ENCODE data around the gene ZFHX3.

Gene ZFHX3

DNA sequence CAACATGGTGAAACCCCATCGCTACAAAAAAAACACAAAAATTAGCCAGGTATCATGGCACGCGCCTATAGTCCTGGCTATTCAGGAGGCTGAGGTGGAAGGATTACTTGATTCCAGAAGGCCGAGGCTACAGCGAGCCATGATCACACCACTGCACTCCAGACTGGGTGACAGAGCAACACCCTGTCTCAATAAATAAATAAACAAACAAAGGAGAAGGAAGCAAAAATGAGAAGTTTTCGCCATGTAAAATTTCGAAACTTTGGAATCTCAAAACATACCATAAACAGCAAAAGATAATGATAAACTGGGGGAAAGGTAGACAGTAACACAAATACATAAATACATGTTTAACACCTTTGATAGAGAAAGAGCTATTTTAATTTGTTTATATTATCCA lies 130.9 kb downstream of the ZFHX3 start:
- DNase-seq (ENCODE audit: low spot score): no peak
- TF ChIP-seq, protein P1, sequence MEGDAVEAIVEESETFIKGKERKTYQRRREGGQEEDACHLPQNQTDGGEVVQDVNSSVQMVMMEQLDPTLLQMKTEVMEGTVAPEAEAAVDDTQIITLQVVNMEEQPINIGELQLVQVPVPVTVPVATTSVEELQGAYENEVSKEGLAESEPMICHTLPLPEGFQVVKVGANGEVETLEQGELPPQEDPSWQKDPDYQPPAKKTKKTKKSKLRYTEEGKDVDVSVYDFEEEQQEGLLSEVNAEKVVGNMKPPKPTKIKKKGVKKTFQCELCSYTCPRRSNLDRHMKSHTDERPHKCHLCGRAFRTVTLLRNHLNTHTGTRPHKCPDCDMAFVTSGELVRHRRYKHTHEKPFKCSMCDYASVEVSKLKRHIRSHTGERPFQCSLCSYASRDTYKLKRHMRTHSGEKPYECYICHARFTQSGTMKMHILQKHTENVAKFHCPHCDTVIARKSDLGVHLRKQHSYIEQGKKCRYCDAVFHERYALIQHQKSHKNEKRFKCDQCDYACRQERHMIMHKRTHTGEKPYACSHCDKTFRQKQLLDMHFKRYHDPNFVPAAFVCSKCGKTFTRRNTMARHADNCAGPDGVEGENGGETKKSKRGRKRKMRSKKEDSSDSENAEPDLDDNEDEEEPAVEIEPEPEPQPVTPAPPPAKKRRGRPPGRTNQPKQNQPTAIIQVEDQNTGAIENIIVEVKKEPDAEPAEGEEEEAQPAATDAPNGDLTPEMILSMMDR (conservative IDR thresholded peaks at IDR 0.05; ENCODE audit: low read depth): no peak
- POLR2A ChIA-PET (ENCODE audit: low non-redundant PET): no interaction called here
- no peak overlapping the region for H3K27ac ChIP-seq
- CTCF ChIA-PET: no interaction called here

DNA sequence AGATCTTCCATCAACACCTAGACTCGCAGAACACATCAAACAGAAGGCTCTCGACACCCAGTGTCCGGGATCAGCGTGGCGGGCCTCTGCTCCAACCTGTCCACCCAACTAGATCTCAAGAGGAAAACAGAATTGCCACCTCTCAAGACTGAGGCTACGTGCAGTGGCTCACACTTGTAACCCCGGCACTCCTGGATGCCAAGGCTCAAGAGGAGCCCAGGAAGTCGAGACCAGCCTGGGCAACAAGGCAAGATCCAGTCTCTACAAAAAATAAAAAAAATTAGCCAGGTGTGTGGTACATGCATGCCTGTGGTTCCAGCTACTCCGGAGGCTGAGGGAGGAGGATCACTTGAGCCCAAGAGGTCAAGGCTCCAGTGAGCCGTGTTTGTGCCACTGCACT lies 132.6 kb downstream of the ZFHX3 start:
- CTCF ChIA-PET: no interaction called here
- POLR2A ChIA-PET (ENCODE audit: low non-redundant PET): no interaction called here
- TF ChIP-seq, protein P1 (conservative IDR thresholded peaks at IDR 0.05; ENCODE audit: low read depth): no peak
- H3K27ac ChIP-seq: no peak overlapping the region
- DNase-seq (ENCODE audit: low spot score): no peak

GRCh38 chr16:72913551-72913950 lies 134.4 kb downstream of the ZFHX3 start:
- ChIA-PET CTCF (interaction anchor here (0.6 kb wide), 1 partner anchor 847 kb away, joined by 3 read pairs; no protein-coding TSS in a partner anchor), POLR2A (ENCODE audit: low non-redundant PET) (no interaction called here)
- TF ChIP-seq, protein P1 (conservative IDR thresholded peaks at IDR 0.05; ENCODE audit: low read depth): no peak
- H3K27ac ChIP-seq: no peak overlapping the region
- DNase-seq (ENCODE audit: low spot score): no peak

- TF ChIP-seq, protein P1 (conservative IDR thresholded peaks at IDR 0.05; ENCODE audit: low read depth): no peak
- H3K27ac ChIP-seq: no peak overlapping the region
- ChIA-PET CTCF (interaction anchor here (0.7 kb wide), 1 partner anchor 79 kb away, joined by 4 read pairs; no protein-coding TSS in a partner anchor), POLR2A (ENCODE audit: low non-redundant PET) (no interaction called here)
- no peak for DNase-seq (ENCODE audit: low spot score)
Observed at GRCh38 chr16:72911971-72912370, 136.0 kb downstream of the ZFHX3 start.

GRCh38 chr16:72910875-72911274 lies 137.1 kb downstream of the ZFHX3 start:
- H3K27ac ChIP-seq: no peak overlapping the region
- CTCF ChIA-PET: no interaction called here
- TF ChIP-seq, protein P1 (conservative IDR thresholded peaks at IDR 0.05; ENCODE audit: low read depth): no peak
- DNase-seq (ENCODE audit: low spot score): no peak
- POLR2A ChIA-PET (ENCODE audit: low non-redundant PET): no interaction called here

DNA sequence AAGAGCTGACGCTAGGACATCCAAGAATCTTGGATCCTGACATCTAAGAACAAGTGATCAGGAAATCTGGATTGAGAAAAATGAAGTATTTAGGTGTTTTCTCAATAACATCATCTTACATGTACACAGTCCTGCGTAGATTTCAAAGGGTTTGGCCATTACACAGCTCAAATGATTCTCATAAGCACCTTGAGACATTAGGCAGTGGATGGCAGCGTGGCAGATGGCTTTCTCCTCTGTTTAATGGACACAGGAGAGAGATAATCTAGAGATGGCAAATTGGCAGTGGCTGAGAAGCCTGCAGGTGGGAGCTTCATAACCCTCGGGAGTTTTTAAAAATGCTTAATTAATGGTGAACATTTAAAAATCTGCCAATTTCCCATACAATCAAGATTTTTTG lies 137.5 kb downstream of the ZFHX3 start:
- DNase-seq (ENCODE audit: low spot score): no peak
- ChIA-PET CTCF (no interaction called here), POLR2A (ENCODE audit: low non-redundant PET) (no interaction called here)
- no peak overlapping the region for H3K27ac ChIP-seq
- TF ChIP-seq, protein P1 (conservative IDR thresholded peaks at IDR 0.05; ENCODE audit: low read depth): no peak

- no peak for DNase-seq (ENCODE audit: low spot score)
- POLR2A ChIA-PET (ENCODE audit: low non-redundant PET): no interaction called here
- CTCF ChIA-PET: interaction anchor here (0.6 kb wide), 1 partner anchor 11 kb away, joined by 3 read pairs; no protein-coding TSS in a partner anchor
- no peak overlapping the region for H3K27ac ChIP-seq
- TF ChIP-seq, protein P1 (conservative IDR thresholded peaks at IDR 0.05; ENCODE audit: low read depth): no peak
Observed at GRCh38 chr16:72909196-72909595, 138.7 kb downstream of the ZFHX3 start.

All from RWPE1 (cell line).